Body of pancreas (tissue), 4 donors: ENCODE results near the gene FGF14.

Experiments
- CTCF ChIP-seq, 7 experiments: fragments of 450-650 bp in 4 of 7; fragments of 200-600 bp in 3 of 7; sonication (generic) in 3 of 7; IDR thresholded peaks; one replicate each; pipeline ENCODE4 v1.5.1; 2016 to 2019; ENCODE audit warnings: antibody characterized with exemption in 7 of 7
- POLR2A ChIP-seq, 3 donors: fragments of 450-650 bp; IDR thresholded peaks; one replicate each; pipeline ENCODE4 v1.6.1; 2016; ENCODE audit warnings: antibody characterized with exemption in 3 of 3, mild to moderate bottlenecking in 2 of 3

DNA sequence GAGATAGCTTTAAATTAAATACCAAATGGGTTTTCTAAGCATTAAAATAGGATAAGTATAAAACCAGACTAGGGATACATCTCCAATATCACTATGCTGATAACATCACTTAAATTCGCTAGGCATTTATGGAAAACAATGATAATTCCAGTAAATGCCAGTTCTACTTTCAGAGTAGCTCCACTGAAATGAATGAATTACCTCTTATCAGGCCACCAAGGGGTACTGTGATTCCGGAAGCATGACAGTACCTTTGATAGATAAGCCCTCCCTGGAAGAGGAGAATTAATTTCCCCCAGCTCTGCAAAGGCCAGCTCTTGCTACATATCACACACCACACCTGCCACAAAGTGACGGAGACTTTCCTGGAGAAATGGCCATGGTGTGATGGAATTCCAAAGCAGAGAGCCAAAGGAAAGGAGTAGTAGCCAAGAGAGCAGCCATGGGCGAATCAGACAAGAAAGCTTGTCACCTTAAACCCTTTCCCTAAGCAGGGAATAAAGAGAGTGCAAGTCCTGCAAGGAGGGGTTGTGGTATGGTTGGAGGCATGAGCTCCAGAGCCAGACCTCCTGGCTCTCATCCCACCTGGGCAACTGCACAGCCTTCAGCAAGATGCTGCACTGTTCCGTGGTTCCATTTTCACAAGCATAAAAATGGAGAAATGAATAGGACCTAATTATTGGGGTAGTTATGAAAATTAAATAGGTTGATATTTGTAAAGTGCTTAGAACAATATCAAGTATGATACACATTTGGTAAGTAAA, 423.1 kb downstream of the FGF14 start:
- TF ChIP-seq CTCF (IDR thresholded peaks at IDR 0.05) (no peak), POLR2A (IDR thresholded peaks at IDR 0.05) (no peak)
